ENCODE measurements around the gene PIGU. TPM values are rescaled to one million over a fixed set of nuclear protein-coding genes. Genes with fewer than 3 reads are reported as not detected.

Gene PIGU
- polyA plus RNA-seq, 1 experiment, result 35.2 TPM

- no peak for DNase-seq (ENCODE audit: low read depth)
- ChIA-PET POLR2A (no interaction called here), CTCF (no interaction called here)
- TF ChIP-seq CTCF (IDR thresholded peaks at IDR 0.05; ENCODE audit: insufficient read depth, low read depth, low read length), result no peak
- H3K36me3 ChIP-seq (ENCODE audit: control insufficient read depth, insufficient read depth, low read length), result no peaks in the 10 kb centered on the region
- H3K4me3 ChIP-seq (ENCODE audit: low read depth, low read length), result no peak overlapping the region
- no peaks in the 10 kb centered on the region for H3K27me3 ChIP-seq (ENCODE audit: control insufficient read depth, insufficient read depth, low read length)
Measured at GRCh38 chr20:34549291-34549928, 127.5 kb downstream of the PIGU start.

GRCh38 chr20:34547844-34548613 is 128.9 kb downstream of the PIGU start:
- no peak for TF ChIP-seq CTCF (IDR thresholded peaks at IDR 0.05; ENCODE audit: insufficient read depth, low read depth, low read length)
- ChIA-PET CTCF (interaction anchor here (0.6 to 2.0 kb wide), 5 partner anchors 9 to 137 kb away, joined by 3 to 6 read pairs (median 4); no protein-coding TSS in a partner anchor), POLR2A (no interaction called here)
- no peaks in the 10 kb centered on the region for H3K36me3 ChIP-seq (ENCODE audit: control insufficient read depth, insufficient read depth, low read length)
- DNase-seq (ENCODE audit: low read depth), result no peak
- H3K4me3 ChIP-seq (ENCODE audit: low read depth, low read length), result no peak overlapping the region
- H3K27me3 ChIP-seq (ENCODE audit: control insufficient read depth, insufficient read depth, low read length), result no peaks in the 10 kb centered on the region

GRCh38 chr20:34546751-34547181 is 130.1 kb downstream of the PIGU start:
- no peak overlapping the region for H3K4me3 ChIP-seq (ENCODE audit: low read depth, low read length)
- no peak for TF ChIP-seq CTCF (IDR thresholded peaks at IDR 0.05; ENCODE audit: insufficient read depth, low read depth, low read length)
- POLR2A ChIA-PET, result no interaction called here
- H3K36me3 ChIP-seq (ENCODE audit: control insufficient read depth, insufficient read depth, low read length), result peaks cover 2% of the 10 kb centered on the region; the same call in 1 of the 2 replicates
- H3K27me3 ChIP-seq (ENCODE audit: control insufficient read depth, insufficient read depth, low read length), result no peaks in the 10 kb centered on the region
- no peak for DNase-seq (ENCODE audit: low read depth)
- CTCF ChIA-PET, result interaction anchor here (0.7 to 1.4 kb wide), 3 partner anchors 8 to 234 kb away, joined by 3 to 5 read pairs (median 4); no protein-coding TSS in a partner anchor

GRCh38 chr20:34544109-34544796 is 132.6 kb downstream of the PIGU start:
- no peak for TF ChIP-seq CTCF (IDR thresholded peaks at IDR 0.05; ENCODE audit: insufficient read depth, low read depth, low read length)
- POLR2A ChIA-PET, result no interaction called here
- Histone ChIP-seq H3K36me3 (ENCODE audit: control insufficient read depth, insufficient read depth, low read length) (peaks cover 13% of the 10 kb centered on the region), H3K4me3 (ENCODE audit: low read depth, low read length) (no peak overlapping the region), H3K27me3 (ENCODE audit: control insufficient read depth, insufficient read depth, low read length) (no peaks in the 10 kb centered on the region)
- CTCF ChIA-PET, result interaction anchor here (0.5 to 1.8 kb wide), 6 partner anchors 9 to 232 kb away, joined by 3 to 8 read pairs (median 3); no protein-coding TSS in a partner anchor
- DNase-seq (ENCODE audit: low read depth), result no peak
